ENCODE data around the gene RPS6KC1.

DNA sequence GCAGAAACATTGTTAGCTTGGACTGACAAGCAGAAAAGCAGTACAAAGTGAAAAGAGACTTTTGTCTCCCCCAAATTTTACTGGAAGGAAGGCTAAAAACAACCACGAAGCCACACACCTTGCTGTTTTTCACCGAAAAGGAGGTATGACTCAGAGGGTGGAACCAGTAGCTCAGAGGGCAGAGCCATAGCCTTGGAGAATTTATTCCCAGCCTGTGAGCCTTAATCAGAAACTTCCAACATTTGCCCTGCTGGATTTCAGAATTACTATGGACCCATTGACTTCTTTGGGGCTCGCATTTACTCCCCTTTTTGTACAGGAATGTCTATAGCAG, 32.0 kb downstream of the RPS6KC1 start:
- TF ChIP-seq CTCF (IDR thresholded peaks at IDR 0.05): no peak
- no peak for TF ChIP-seq REST (IDR thresholded peaks at IDR 0.05; ENCODE audit: insufficient read depth in 1 of 2, low read depth in 2 of 2, low read length in 1 of 2)
- no peak for TF ChIP-seq POLR2AphosphoS5 (IDR thresholded peaks at IDR 0.05; ENCODE audit: low read depth, low read length)
- no peak for TF ChIP-seq SIN3A (IDR thresholded peaks at IDR 0.05; ENCODE audit: borderline replicate concordance, insufficient read depth, low read depth, low read length)
- TF ChIP-seq TCF7L2 (IDR thresholded peaks at IDR 0.05; ENCODE audit: low read depth, low read length): no peak

All from Panc1 (cell line).